AG04449 (cell line): ENCODE results near the gene NEAT1.

ENCODE experiments used
- CTCF ChIA-PET: fragments of 350-600 bp; formaldehyde crosslinking; extraction: SDS; loops from one replicate; lab custom pipeline; 2021; ENCODE audit warnings: antibody characterized with exemption; lab: Yijun Ruan, JAX
- POLR2A ChIA-PET: fragments of 400-600, 350-600 bp; formaldehyde crosslinking; extraction: SDS; loops from one replicate; lab custom pipeline; 2020; ENCODE audit warnings: antibody characterized with exemption, inconsistent platforms; lab: Yijun Ruan, JAX
- DNase-seq: peaks from one replicate; pipeline ENCODE4 v3.0.0-alpha.2; 2010; ENCODE audit warnings: low read depth, low spot score
- H3K4me3 ChIP-seq: 2 replicates; pipeline ENCODE4 v1.5.1; 2011; ENCODE audit warnings: low read depth, mild to moderate bottlenecking, control low read depth, low read length
- TF ChIP-seq, protein P1 (sequence below): IDR thresholded peaks from one replicate; pipeline ENCODE4 v1.5.1; 2011; ENCODE audit warnings: mild to moderate bottlenecking, moderate library complexity, low read length, control low read depth, inconsistent platforms; ENCODE audit not compliant: insufficient read depth; ENCODE audit errors: missing control alignments

Gene NEAT1

DNA sequence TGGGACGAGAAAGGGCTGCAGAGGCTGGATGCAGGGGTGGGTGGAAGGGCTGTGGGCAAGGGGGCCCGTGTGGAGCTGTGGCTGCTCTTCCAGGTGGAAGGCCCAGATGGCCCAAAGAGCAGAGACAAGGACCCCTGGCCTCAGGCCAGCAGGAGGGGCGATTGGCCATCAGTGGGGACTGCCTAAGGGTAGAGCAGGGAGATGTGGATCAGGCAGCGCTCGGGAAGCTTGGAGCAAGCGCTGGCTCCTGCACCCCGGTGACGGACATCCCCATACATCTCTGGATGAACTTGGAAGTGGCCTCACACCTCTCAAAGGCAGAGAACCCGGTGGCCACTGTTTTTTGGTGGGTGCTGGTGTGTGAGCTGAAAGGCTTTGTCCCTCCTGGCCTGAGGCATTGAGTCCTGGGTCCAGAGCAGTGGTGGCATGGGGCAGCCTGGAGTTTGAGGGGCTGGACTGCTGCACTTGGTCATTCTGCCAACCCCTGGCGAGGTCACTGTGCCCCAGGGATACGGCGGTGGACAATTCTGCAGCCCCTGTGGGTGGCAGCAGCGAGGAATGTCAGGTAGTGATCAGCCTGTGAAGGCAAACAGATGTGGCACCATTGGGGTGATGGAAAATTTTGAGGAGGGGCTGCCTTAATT, 30.3 kb upstream of the NEAT1 start:
- TF ChIP-seq, protein P1, sequence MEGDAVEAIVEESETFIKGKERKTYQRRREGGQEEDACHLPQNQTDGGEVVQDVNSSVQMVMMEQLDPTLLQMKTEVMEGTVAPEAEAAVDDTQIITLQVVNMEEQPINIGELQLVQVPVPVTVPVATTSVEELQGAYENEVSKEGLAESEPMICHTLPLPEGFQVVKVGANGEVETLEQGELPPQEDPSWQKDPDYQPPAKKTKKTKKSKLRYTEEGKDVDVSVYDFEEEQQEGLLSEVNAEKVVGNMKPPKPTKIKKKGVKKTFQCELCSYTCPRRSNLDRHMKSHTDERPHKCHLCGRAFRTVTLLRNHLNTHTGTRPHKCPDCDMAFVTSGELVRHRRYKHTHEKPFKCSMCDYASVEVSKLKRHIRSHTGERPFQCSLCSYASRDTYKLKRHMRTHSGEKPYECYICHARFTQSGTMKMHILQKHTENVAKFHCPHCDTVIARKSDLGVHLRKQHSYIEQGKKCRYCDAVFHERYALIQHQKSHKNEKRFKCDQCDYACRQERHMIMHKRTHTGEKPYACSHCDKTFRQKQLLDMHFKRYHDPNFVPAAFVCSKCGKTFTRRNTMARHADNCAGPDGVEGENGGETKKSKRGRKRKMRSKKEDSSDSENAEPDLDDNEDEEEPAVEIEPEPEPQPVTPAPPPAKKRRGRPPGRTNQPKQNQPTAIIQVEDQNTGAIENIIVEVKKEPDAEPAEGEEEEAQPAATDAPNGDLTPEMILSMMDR, result no peak
- ChIA-PET CTCF (interaction anchor here (2.9 to 6.1 kb wide), 3 partner anchors 8 to 24 kb away, joined by 10 to 90 read pairs (median 13); no protein-coding TSS in a partner anchor), POLR2A (no interaction called here)
- DNase-seq, result no peak
- H3K4me3 ChIP-seq, result no peak overlapping the region

DNA sequence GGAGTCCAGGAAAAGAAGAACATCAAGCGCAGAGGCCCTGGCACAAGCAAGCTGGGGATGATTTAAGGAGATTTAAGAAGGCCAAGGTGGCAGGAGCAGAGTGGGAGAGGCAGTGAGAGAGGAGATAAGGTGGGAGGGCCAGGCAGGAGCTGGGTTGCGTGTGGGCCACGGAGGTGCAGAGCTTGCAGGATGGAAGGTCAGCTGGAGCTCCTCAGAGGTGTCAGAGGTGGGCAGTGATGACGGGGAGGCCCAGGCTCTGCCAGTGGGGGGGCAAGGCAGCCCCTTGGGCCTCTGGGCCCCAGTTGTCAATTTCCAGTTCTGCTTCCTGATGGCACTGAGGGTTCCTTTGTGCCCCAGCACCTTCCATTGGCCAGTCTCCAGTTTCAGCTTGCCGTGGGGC, 29.7 kb upstream of the NEAT1 start:
- POLR2A ChIA-PET, result no interaction called here
- H3K4me3 ChIP-seq, result no peak overlapping the region
- CTCF ChIA-PET, result interaction anchor here (2.9 kb wide), 1 partner anchor 23 kb away, joined by 10 read pairs; no protein-coding TSS in a partner anchor
- TF ChIP-seq, protein P1, result no peak
- DNase-seq, result no peak

DNA sequence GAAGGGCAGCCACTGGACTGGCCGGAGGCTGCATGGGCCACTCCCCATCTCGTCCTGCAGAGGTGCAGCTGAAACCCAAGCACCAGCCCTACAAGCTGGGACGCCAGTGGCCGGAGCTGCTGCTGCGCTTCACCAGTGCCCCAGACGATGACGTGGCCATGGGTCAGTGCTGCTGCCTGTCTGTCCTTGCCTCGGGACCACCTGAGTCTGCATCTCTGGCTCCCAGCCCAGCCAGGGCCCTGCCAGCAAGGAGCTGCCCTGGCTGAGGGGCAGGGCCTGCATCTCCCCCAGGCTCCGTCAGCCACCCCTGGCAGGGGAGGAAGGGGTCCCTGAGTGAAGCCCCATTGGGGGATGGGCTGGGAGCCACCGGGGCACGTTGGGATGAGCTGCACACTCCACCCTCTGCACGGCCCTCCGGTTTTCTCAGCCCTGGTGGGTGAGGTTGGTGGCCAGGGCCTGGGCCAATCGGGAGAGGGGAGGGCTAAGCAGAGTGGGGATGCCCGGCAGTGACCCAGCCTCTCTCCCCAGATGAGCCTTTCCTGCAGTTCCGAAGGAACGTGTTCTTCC, 29.0 kb upstream of the NEAT1 start:
- TF ChIP-seq, protein P1, result no peak
- no peak for DNase-seq
- CTCF ChIA-PET, result interaction anchor here (2.9 kb wide), 1 partner anchor 23 kb away, joined by 10 read pairs; no protein-coding TSS in a partner anchor
- POLR2A ChIA-PET, result no interaction called here
- no peak overlapping the region for H3K4me3 ChIP-seq

DNA sequence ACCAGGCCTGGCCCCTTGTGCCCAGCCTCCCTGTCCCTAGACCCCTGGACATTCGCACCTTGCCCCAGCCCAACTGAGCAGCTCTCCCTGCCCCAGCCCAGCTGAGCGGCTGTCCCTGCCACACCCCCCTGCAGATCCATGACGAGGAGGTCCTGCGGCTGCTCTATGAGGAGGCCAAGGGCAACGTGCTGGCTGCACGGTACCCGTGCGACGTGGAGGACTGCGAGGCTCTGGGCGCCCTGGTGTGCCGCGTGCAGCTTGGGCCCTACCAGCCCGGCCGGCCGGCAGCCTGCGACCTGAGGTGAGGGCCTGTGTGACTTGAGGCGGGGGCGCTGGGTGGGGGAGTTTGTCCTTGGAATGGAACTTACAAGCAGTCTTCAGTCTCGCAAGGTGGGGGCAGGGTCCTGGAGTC, 28.5 kb upstream of the NEAT1 start:
- DNase-seq, result no peak
- TF ChIP-seq, protein P1, result no peak
- H3K4me3 ChIP-seq, result no peak overlapping the region
- ChIA-PET CTCF (interaction anchor here (2.9 kb wide), 1 partner anchor 22 kb away, joined by 10 read pairs; no protein-coding TSS in a partner anchor), POLR2A (interaction anchor here (1.0 kb wide), 1 partner anchor 29 kb away, joined by 4 read pairs; the partner anchor contains the start of gene NEAT1)

DNA sequence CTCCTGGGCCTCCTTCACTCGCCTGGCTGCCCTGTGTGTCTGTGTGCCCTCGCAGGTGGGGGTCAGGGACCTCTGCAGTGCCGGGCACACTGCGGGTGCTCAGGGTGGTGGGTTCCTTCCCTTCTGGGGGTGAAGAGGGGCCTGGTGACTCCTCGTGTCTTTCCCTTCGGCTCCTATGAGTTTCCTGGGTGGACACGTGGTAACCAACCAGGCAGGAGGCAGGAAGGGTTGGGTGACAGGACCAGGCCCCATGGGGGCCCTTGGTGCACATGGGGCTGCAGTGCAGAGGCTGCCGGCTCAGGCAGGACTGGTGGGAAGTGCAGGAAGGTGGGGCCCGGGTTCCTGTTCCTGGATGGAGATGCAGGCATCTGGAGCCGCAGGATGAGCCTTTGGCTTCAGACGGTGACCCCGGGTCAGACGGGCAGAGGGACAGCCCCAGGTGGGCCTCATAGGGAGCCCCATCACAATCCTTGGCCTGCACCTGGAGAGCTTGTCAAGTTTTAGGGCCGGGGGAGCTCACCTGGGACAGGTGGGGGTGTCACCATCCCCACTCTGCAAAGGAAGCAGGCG, 26.6 kb upstream of the NEAT1 start:
- ChIA-PET CTCF (no interaction called here), POLR2A (no interaction called here)
- DNase-seq, result no peak
- TF ChIP-seq, protein P1, result no peak
- H3K4me3 ChIP-seq, result no peak overlapping the region
